ENCODE measurements around the gene TRAF1.

TRAF1 gene

DNA sequence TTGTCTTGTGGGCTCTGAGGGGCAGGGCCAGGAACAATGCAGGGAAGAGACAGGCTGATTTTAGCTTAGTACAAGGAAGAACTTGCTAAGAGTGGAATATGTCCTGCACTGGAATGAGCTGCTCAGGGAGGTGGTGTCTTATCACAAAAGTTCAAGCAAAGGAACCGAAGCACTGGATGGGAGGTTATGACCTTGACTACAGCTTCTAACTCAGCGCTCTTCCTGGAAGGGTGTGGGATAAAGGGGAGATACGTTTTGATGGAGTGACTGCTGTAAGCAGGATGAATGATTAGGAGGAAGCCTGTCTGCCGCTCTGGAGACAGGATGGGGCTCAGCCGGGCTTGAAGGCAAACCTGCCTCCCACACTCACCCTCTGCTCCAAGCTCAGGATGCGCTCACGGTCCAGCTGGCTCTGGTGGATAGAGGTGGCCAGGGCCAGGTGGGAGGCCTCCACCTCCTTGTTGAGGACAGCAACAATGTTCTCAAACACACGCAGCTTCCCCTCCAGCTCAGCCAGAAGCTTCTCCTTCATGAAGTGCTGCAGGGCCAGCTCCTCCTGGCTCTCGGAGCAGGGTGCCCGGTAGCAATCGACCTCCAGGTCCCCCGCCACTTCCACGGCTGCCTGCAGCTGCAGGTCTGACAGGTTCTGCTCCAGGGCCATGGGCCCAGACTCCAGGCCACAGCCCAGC is 13.5 kb downstream of the TRAF1 start:
- in situ Hi-C loops (cut with MboI; ENCODE audit: low sequenced_read_pairs), result no loop called here

DNA sequence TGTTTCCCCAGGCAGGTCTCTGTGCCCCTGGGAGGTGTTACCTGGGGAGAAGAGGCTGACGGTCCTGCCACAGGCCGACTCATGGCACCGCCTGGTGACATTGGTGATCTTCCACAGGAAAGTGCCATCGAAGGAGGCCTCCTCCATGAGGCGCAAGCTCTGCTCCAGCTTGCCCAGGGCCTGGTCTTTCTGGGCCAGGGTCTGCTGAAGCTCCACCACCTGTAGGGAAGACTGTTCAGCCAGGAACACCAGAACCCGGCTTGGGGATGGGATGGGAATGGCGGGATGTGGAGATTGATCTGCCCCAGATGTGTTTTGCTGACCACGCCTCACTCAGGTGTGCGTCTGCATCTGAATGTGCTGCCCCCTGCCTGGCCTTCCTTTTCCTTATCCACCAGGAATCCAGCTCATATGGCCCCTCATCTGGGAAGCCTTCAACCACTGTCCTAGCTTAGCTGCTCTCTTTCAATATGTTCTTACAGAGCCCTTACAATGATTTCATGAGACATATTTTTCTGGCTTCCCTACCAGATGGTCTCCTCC is 15.2 kb downstream of the TRAF1 start:
- in situ Hi-C loops (cut with MboI; ENCODE audit: low sequenced_read_pairs), result no loop called here

DNA sequence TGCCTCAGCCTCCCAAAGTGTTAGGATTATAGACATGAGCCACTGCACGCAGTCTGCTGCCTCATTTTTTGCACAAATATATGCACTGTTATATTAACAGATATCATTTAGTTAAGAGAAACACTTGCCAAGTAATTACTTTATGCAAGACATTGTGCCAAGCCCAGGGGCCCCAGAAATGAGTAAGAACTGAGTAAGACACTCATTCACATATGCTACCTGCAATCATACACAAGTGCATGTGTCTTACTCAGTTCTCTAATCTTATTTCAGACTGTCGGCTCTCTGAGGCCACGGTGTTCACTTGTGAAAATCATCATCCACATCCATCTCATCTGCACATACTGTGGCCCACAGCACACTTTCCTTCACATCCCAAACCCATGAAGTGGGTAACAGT is 16.0 kb downstream of the TRAF1 start:
- in situ Hi-C loops (cut with MboI; ENCODE audit: low sequenced_read_pairs), result no loop called here

DNA sequence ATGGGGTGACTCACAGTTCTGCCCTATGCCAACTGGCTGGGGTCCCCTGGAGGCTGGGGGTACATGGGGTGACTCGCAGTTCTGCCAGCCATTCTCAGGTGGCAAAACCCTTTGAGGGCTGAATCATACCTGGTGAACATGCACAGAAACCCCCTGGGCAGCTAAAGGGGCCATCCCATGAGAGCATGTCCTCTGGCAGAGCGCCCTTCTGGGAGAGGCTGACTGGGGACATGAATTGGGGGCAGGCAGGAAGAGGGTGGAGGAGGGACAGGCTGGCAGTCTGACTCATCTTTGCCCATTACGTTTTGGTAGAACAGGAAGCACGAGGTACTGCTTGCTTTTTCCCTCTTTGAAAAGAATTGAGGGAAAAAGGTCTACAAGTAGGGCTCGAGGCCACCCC is 16.7 kb downstream of the TRAF1 start:
- in situ Hi-C loops (cut with MboI; ENCODE audit: low sequenced_read_pairs), result no loop called here

DNA sequence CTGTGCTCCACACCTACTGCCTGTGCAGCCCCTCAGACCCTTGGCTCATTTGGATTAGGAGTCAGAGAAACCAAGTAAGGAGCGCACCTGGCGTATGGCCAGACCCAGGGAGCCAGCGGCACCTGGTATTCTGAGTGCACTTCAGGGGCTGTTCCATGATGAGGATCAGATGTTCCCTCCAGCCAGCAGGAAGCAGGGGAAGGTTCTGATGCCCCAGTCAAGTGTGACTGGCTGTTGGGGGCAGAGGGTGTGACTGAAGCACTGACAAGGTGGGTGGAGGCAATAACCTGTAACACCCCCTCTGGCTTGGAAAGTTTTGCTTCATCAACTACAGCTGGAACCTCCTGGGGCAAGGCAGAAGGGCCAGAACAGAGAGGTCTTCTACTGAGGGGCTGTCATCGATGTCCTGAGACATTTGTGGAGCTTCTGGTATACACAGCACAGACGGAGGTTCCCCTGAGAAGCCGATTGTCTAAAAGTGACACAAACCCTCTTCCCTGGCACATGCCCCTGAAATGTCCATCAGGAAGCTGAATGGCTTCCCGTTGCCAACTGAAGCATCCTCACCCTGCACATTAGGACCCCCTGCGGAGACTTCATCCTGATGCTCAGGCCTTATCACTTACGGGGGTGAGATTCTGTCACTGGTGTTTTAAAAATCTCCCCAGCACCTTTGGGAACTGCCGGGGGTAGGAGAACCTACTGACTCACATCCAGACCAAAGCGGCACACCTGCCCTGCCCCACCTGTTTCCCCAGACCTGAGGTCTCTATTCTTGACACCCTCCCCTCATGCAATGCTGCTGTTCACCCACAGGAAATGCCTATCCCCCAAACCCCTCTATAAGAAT is 21.1 kb downstream of the TRAF1 start:
- in situ Hi-C loops (cut with MboI; ENCODE audit: low sequenced_read_pairs), result no loop called here

DNA sequence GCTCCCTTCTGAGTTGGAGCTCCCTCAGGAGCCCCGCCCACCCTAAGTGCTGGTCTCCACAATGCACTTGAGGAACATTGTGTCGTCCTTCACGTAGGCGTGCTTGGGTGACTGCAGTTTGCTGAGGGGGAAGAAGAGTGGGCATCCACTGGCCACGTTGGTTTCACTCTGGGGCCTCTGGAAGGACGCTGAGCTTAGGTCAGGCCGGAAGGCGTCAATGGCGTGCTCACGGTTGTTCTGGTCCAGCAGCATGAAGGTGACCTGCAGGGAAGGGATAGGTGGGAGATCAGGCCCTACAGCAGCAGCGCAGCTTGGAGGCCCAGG is 21.7 kb downstream of the TRAF1 start:
- in situ Hi-C loops (cut with MboI; ENCODE audit: low sequenced_read_pairs), result no loop called here

DNA sequence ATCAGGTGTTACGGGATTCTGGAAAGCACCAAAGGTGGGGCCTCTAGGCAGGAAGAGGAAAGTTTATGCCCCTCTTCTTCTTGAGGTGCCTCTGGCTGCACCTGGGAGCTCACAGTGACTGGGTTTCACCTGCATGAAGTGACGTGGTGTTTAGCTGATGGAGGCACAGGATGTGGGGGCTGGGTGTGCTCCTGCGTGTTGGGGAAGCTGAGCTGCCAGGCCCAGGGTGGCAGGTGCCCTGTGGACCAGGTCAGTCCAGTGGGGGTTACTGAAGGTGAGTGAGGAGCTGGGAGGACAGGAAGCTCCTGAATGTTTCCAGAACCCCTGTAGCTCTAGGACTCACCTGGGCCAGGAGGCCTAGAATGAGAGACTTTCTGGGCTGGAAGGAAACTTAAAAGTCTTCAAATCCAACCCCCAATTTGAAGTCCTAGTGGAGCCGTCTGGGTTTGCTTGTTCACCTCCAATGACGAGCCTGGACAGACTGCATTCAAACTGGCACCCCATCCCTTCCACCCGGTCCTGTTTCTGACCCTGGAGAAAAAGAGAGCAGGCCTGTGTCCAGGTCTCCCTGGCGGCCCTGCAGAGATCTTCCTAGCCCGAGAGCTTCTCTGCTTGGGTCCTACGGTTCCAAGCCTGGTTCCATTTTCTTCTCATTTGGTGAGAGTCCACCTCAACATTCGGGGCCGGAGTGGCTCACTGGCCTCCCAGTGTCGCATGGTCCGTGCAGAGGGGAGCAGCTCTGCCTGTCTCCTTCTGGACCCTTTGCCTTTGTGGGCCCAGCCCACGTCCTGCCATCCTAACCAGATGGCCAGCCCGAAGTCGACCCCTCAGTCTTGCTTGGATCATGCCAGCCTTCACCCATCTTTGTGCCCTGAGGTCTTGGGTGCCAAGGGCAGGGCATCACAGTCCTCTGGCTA is 22.3 kb downstream of the TRAF1 start:
- in situ Hi-C loops (cut with MboI; ENCODE audit: low sequenced_read_pairs), result no loop called here

DNA sequence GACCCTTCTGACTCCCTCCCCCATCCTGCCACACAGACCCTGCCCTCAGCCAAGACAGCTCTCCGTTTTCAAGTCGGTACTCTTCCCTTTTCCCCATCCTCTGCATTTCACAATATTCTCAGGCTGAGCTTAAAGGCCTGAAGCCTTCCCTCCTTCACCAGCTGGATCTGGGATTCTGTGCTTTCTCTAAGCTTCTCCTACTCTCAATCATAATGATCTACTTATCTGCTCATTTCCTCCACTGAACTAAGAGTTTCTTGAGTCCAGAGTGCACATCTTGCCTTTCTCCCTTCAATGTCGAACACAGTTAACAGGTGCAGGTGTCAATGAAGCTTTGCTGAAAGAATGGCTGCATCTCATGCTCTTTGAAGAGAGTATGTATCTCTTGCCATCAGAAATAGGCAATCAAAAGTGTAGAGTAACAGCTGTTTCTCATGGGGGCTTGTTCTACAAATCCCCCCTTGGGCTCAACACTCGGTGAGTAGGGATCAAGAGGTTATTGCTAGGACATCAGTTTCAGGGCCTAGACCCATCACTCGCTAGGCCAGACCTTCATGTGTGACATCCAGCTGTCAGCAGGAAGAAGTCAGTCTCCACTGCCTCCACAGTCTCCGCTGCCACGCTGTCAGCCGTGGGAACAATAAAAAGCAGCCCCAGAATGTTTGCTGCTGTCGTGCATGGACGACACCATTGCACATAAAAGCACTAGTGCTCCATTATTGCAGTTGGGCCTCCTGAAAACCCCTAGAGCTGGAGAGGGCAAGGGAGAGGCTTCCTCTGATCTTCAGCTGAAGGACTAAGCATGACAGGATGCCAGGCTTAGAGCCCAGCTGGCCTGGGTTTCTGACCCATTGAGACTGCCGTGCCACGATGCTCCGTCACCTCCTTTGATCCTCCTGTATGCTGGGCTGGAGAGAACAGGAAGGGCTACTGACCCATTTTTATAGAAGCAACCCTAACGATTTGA is 23.7 kb downstream of the TRAF1 start:
- in situ Hi-C loops (cut with MboI; ENCODE audit: low sequenced_read_pairs), result no loop called here

DNA sequence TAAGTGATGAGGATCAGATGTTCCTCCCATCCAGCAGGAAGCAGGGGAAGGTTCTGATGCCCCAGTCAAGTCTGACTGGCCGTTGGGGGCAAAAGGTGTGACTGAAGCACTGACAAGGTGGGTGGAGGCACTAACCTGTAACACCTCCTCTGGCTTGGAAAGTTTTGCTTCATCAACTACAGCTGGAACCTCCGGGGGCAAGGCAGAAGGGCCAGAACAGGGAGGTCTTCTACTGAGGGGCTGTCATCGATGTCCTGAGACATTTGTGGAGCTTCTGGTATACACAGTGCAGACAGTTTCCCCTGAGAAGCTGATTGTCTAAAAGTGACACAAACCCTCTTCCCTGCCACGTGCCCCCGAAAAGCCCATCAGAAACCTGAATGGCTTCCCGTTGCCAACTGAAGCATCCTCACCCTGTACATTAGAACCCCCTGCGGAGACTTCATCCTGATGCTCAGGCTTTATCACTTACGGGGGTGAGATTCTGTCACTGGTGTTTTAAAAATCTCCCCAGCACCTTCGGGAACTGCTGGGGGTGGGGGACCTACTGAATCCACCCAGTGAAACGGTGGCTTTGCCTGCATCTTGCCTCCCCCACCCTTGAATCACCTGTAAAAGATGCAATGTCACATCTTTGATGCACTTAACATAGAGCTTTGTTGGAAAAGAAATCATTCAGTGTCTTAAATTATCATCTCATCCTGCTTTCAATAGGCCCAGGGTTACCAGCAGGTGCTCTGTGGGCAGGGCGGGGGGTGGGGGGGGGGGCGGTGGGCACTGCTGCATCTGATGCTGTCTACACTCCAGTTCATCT is 24.6 kb downstream of the TRAF1 start:
- in situ Hi-C loops (cut with MboI; ENCODE audit: low sequenced_read_pairs), result no loop called here

DNA sequence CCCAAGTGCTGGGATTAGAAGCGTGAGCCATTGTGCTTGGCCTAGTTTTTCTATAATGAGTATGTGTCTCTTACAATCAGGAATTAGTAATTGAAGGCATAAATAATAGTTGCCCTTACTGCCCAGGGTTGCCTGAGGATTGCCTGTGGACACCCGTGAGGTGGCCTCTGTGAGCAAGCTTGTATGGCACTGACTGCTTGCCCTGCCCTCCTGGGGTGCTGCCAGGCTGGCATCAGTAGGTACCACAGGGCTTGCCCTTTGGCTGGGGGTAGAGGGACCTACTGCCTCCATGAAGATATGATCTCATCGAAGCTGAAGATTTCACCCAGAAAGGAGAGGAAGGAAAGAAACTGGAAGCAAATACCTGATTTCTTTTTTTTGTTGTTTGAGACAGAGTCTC is 25.8 kb downstream of the TRAF1 start:
- in situ Hi-C loops (cut with MboI; ENCODE audit: low sequenced_read_pairs), result no loop called here

DNA sequence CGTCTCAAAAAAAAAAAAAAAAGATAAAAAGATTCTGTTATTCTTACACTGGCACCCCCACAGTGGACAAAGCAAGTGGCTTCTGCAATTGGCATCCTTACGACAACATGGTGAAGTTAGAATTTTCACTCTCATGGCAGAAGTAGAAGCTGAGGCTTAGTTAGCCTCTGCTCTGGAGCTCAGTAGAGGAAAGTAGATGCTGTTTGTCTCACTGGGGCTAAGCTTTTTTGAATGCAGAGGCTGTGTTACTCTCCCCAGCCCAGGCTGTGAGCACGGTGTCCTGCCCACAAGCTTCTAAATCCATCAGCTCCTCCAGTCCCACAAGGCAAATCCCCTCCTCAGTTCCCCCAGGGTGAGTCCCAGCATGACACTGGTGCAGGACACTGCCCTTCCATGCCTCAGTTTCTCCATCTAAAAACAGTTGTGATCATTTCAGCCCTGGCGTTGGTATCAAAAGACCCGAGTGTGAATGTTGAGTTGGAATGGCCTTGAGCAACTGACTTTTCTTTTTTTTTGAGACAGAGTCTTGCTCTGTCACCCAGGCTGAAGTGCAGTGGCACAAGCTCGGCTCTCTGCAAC is 27.0 kb downstream of the TRAF1 start:
- in situ Hi-C loops (cut with MboI; ENCODE audit: low sequenced_read_pairs), result no loop called here

DNA sequence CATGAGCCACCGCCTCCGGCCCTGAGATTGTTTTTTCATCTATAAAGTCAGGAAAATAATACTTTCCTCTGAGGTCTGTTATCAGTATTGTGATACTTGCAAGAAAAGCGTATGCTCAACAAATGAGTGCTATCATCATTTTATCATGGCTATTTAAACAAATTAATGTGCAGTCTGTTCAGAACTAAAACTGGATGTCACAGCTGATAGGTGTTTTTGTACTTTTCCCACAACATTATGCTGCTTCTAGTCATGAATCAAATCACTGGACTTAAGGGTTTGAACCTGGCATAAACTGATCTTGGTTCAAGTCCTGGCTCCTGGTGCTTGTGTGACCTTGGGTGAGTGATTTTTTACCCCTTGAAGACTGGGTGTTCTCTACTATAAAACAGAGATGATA is 28.2 kb downstream of the TRAF1 start:
- in situ Hi-C loops (cut with MboI; ENCODE audit: low sequenced_read_pairs), result no loop called here

DNA sequence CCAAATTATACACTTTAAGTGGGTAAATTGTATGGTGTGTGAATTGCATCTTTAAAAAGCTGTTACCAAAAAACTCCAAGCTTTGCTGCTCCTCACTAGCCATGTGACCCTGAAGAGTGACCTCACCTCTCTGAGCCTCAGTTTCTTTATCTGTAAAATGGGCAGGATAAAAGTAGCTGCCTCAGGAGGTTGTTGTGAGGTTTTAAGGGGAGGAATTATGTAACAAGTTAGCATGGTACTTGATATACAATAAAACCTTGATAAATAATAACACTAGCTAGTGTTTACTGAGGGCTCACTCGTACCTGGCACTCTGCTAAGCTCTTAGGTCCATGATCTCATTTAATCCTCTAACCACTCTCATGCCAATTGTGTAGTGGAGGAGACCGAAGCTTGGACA is 30.6 kb downstream of the TRAF1 start:
- in situ Hi-C loops (cut with MboI; ENCODE audit: low sequenced_read_pairs), result no loop called here

DNA sequence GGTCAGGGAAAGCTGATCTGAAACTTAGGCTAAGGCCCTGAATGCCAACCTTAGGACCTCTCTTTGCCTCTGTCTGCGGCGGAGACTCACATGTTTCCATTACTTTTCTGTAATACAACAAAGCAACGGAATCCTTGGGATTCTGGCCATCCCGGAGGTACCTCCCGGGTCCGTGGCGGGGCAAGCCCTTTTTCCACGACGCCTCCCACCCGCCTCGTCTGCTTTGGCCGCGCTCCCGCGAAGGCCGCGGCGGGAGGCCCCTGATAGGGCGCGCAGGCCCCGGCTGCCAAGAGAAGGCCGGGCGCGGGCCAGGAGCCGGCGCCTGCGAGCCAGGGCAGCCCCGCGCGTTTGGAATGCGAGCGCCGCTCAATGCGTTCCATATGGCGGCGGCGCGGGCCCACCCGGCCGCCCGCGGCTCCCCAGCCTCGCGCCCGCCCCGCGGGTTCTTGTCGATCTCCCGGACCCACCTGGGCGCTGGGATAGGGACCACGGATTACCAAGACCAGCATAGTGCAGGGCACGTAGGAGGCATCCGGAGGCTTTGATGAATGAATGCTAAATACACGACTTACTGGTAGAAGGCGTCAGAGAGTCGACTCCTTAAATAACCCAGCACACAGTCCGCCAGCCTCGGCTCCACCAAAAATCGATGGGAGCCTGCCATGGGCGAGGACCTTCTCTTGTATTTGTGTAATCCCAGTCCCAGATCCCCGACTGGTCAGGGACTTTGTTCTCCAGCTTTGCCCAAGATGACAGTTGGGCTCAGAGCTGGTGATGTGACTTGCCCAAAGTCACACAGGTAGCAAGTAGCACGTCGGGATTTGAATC is 32.1 kb downstream of the TRAF1 start:
- in situ Hi-C loops (cut with MboI; ENCODE audit: low sequenced_read_pairs), result no loop called here

DNA sequence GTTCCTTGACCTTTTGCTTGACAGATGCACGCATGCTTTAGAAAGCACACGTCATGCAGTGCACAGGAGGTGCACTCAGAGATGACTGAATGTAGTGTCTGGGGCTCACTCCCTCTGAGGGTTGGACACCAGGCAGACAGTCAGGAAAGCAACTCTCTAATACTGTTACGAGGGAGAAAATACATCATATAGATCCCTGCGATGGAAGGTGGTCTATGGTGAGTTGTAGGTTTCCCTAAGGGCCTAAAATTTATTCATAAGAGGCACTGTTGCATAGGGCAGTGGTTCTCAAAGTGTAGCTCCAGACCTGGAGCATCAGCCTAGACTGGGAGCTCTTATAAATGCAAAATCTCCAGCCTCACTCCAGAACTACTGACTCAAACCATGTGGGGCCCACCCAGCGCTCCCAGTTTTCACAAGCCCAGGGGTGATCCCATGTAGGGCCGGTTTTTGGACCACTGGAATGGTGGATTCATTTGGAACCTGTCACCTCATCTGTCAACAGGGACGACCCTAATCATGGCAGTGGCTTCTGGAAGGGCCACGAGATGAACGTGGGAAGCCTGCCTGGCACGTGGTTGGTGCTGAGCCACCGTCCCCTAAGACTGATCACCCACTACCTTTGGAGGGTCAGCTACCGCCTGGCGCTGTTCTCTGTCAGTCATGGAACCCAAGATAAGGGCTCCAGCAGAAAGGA is 32.8 kb downstream of the TRAF1 start:
- in situ Hi-C loops (cut with MboI; ENCODE audit: low sequenced_read_pairs), result no loop called here

DNA sequence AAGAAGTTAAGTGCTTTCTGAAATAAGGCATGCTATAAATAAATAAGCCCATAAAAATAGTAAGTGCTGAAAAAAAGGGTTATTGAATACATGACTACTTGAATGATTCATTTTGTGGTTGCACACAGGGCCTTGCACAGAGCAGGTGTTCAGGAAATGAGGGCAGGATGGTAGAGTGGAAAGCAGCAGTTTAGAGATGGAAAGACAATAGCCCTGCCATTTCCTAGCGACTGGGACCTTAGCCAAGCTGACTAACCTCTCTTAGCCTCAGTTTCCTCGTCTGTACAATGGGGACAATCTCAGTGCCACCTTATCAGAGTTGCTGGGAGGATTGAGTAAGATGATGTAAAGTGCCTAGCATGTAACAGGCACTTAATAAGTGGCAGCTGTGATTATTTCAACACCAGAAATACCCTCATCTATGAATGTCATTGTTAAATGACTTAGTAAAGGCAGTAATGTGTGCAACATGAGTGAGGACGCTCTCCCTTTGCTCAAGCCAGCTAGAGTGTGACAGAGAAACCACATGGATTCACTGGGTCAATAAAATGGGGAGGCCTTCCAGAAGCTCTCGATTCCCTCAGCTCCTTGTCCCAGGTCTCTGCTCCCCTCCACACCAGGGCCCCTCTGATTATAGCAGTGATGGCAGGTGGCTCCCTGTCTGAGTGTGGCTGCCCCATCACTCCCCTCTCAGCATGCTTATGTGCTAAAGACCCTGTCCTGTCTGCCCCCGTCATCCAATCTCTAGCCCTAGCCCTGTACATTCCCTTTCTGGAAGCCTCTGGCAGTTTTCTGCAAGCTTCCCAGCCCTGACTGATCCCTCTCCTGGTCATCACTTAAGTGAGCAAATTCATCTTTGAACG is 33.6 kb downstream of the TRAF1 start:
- in situ Hi-C loops (cut with MboI; ENCODE audit: low sequenced_read_pairs), result no loop called here

Data from HL-60/S4 treated with phorbol 12-myristate 13-acetate at 8.2 ng/mL for 4 days and 3 days (cell line).